HG03558 (cell line): Measurements from ENCODE around the gene WDSUB1.

ENCODE experiments used
- ATAC-seq: cut with Tn5 transposase; IDR thresholded peaks from one replicate; pipeline ENCODE4 v1.9.1; 2021; ENCODE audit warnings: moderate number of reproducible peaks; ENCODE audit not compliant: unreplicated experiment; ENCODE audit errors: extremely low read depth

The WDSUB1 gene

DNA sequence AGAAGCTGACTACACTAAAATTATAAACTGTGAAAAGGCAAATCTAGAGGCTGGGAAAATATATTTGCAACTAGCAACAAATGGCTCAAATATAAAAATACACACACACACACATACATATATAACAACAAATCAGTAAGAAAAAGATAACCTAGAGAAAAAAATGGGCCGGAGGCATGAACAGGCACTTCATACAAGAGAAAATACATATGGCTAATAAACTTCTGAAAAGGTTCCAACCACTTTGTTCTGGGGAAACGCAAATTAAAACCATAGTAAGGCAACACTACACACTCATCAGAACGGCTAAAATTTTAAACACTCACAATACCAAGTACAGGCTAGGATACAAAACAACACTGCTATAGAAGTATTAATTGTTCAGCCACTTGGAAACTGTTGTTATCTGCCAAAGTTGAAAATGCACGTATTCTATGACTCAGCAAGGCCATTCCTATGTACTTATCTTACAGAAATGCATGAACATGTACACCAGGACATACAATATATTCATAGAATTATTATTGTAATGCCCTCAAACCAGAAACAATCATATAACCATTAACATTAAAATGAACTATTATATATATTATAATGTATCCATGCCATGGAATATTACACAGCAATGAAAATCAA lies 15.6 kb downstream of the WDSUB1 start:
- ATAC-seq: no peak

DNA sequence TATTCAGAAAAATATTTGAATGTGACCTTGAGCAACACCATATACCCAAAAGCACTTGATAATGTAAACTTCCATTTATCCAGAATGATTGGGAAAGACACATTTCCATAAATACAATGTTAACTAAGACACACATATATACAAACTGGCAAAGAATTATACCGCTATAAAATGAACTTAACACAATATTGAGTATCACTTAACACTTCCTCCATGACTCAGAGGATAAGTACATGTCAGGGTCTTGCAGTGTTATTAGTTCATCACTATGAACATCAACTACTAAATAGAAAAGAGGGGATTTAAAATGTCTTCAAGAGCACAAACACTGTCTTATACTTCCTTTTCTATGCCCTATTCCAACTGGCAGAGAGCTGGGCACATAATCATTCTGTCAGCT lies 18.6 kb downstream of the WDSUB1 start:
- ATAC-seq: no peak

DNA sequence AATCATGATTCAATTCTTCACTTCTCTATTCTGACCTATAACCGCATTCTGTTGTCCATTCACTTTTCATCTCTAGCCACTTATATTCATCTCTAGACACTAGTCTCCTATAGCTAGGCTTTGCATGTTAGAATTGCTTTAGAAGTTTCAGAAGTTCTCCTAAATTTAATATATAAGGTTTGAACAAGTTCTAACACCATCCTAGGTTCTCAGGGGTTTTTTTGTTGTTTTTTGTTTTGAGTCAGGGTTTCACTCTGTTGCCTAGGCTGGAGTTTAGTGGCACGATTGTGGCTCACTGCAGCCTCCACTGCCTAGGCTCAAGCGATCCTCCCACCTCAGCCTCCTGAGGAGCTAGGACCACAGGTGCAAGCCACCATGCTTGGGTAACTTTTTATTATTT lies 19.9 kb downstream of the WDSUB1 start:
- no peak for ATAC-seq

DNA sequence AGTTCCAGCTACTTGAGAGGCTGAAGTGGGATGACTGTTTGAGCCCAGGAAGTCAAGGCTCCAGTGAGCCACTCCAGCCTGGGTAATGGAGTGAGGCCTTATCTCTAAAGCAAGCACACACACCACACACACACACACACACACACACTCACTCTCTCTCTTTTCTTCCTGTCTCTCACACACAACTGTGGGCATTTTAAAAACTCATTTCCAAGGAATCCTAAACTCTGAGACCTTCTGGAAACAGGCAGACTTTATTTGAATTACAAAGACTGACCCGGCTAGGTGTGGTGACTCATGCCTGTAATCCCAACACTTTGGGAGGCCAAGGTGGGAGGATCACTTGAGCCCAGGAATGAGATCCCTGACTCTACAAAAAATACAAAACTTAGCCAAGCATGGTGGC lies 21.3 kb downstream of the WDSUB1 start:
- ATAC-seq: no peak

DNA sequence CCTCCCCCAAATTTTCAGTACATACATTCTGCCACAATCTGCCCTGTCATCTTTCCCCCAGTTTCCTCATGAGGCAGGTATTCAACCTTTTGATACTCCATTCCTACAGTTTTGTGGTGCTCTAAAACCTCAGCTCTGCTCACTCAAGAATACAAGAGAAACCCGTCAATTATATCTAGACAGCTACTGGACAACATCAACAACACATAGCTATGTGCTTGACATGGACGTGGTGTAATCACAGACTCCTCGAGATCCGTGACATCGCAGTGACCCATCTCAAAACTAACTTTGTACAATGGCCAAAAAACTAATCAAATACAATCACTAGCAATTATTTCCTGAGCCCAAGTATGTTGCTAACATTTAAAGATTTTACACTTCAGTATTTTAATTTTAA lies 23.6 kb downstream of the WDSUB1 start:
- no peak for ATAC-seq

DNA sequence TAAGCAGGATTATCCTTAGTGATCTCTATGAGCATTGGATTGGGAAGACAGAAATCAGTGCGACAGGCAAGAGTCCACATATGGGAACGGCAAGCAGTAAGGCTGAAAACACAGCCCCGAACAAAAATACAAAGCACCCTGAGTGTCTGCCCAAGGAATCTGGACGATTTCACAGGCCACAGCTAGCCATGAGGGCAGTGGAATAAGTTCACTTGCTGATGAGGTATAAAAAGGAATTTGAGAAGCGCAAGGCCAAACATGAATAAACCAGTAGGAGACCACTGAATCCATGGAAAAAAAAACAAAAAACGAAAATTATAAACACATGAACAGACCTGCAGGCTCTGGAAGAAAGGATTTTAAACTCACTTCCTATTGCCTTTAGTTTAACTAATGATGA lies 24.3 kb downstream of the WDSUB1 start:
- no peak for ATAC-seq

DNA sequence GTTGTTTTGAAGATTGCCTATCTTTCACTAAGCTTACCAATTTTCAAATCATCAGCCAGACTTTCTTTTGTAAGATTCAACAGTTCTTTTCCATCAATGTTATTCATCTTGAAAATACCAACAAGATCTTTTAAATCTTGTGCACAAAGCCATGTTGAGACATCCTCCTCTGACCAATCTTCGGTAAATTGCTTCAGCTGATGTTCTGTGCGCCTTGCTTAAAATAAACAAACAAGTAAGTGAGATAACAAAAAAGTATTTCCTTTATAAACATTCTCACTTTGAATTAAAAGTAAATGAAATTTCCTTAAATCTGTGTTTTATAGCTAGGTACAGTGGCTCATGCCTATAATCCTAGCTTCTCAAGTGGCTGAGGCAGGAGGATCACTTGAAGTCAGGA lies 30.3 kb downstream of the WDSUB1 start:
- ATAC-seq: no peak

DNA sequence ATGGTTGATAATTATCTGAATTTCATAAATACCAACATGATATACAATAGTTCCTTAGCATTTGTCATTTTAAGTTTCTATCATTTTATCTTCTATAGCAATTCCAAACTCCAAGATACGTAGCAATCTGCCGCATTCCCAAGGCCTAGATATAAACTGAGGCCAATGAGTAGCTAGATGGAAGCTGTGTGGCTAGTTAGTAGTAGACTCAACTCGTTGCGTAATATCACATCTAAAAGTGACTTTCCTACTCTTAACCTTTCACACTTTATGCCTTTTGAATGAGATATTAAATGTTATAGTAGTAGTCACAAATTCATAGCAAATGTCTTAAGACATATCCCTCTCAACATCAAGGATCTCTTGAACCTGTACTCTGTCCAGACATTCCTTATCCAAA lies 33.6 kb downstream of the WDSUB1 start:
- no peak for ATAC-seq

DNA sequence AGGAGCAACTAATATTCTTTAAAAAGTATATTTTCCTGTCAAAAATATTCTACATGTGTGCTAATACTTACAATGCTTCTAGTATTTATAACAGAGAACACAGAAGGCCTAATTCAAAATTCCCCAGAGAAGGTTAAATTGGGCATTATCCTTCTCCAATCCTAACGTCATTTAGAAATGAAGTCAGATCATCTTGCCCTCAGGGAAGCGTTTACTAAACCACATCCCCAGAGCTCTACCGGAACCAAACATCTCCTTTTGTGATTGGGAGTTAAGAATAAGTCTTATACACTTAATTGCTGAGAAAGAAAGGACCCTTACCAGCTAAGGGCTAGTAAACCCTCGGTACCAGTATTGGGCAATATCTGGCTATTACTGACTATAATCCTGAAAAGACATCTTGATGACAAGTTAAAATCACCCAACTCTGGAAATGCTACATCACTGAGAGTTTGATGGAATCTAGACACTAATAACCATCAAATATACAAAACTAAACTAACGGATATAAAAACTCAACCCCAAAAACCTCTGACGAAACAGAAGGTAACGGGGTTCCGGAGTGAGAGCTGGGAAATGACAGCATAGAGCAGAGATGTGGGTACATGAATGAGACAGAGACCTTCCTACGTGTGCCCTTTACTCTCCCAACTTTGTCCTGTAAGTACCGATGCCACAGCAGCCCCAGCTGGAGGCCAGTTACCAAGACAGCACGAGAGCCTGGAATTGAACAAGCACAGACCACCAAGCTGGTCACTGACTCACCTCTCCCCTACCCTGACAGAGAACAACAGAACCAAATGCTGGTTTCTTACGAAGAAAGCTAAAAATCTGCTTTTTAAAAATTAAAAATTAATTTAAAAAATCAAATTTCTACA lies 35.0 kb downstream of the WDSUB1 start:
- no peak for ATAC-seq

DNA sequence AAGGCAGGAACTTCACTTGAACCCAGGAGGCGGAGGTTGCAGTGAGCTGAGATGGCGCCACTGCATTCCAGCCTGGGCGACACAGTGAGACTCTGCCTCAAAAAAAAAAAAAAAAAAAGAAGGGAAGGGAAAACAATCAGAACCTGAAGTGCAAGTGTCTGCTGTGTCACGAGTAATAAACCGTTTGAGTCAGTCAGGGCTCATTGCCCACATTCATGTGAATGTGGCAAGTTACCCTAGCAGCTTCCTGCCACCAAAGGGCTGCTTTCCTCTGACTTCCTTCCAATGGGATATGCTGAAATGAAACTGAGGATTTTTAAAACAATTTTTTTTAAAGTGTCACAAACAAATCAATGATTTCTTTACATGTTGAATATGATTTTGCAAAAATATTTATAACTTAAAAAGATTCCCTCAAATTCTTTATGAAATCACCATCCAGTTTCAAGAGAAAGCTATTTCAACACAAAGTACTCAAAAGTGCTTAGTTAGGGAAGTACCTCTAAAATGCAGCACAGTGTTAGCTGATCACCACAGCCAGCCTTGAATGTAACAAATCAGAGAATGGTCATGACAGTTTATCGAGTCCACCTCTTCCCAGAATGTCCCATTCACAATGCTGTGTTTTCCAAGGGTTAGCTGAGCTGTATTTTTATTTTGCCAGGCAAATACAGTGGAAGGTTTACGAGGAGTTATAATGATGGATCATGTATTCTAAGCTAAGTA lies 36.4 kb downstream of the WDSUB1 start:
- ATAC-seq: no peak

DNA sequence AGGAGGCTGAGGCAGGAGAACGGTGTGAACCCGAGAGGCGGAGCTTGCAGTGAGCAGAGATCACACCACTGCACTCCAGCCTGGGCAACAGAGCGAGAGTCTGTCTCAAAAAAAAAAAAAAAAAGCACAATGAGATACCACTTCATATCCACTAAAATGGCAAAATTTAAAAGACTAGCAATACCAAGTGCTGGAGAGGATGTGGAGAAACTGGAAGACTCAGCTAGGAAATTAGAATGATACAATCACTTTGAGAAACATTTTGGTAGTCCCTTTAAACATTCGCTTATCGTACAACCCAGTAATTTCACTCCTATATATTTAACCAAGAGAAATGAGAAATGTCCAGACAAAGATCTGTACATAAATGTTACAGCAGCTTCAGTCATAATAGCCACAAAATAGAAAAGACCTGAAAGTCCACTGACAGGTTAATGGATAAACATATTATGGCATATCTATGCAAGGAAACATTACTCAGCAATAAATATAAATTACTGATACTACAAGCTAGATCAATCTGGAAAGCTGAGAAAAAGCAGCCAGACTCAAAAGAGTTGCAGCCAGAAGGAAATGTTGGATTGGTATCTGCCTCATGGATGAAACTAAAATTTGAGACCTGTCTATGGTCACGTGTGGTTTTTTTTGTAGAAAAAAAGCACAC lies 40.0 kb downstream of the WDSUB1 start:
- no peak for ATAC-seq

DNA sequence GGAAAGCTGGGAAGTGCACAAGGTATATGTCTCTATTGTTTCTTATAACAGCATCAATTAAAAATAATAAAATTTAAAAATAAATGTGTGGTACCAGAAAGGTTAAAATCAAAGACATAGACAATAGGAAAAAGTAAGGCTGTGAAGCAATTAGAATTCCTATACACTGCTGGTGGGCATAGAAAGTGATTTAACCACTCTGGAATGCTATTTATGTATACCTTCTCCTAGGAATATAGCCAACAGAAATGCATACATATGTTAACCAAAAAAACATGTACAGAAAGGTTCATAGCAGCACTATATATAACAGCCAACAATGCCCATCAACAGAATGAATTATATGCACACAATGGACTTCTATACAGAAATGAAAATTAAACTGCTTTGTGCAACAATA lies 43.0 kb downstream of the WDSUB1 start:
- no peak for ATAC-seq

DNA sequence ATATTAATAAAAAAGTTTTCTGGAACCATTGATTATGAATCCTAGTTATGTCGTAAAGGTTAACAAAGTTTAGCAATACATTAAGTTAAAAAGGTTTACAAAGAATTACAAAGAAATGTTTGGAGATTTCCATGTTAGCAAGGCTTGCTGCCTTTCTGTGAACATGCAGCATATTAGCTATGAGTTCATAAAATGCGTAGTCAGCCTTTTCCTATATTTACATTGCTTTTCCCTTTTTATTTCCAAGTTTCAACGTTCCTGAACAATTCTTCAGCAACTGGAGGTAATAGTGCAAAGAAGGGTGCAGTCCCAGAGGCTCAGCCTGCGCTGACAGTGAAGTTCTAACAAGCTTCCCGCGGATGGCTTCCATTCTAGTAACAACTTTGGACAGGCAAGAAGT lies 51.6 kb downstream of the WDSUB1 start:
- ATAC-seq: no peak

DNA sequence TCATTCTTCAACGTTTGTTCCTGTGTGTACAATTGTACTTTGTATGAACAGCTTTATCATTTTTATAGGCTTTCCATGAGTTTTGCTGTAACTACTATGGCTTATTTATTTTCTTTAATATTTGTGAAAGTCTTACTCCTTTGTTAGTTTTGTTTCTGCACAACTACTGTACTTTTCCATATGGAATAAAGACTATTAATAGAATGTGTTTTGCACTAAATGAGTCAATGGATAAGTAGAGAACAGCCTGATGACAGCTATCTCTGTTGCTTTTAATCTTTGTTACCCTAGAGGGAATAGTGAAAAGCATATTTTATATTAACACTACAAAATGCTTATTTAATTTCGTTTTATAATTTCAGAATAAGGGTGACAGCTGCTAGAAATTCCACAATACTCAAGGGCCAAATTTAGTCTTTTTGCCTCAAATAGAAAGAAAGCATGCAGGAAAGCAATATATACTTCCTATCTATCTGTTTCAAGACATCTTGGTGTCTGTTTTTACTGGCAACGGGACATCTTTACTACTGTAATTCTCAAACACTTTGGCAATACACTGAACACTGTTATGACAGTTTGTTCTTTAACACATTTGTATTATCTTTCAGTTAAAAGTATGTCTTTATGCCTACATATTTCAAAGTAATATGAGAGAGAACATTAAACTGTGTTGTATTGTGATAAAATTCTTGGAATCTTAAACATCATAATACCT lies 53.9 kb downstream of the WDSUB1 start:
- ATAC-seq: no peak

DNA sequence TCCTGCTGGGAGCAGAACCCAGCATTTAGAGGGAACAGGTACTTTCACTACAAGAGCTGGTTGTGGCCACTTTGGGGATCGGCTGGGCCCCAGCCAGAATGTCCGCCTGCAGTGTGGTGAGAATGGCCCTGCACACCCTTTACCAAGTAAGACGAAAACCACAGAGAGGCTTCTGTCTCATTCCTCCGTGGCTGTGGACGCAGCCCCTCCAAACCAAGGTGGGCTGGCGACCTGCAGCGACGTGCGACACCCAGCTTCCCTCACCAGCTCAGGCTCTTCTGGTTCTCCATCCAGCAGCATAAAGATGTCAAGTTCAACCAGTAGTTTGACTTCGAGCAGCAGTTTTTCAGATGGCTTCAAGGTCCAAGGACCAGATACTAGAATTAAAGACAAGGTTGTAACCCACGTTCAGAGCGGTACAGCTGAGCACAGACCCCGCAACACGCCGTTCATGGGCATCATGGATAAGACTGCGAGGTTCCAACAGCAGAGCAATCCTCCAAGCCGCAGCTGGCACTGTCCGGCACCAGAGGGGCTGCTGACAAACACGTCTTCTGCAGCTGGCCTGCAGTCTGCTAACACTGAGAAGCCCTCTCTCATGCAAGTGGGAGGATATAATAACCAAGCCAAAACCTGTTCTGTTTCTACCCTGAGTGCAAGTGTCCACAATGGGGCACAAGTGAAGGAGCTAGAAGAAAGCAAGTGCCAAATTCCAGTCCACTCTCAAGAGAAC lies 56.2 kb downstream of the WDSUB1 start:
- no peak for ATAC-seq

DNA sequence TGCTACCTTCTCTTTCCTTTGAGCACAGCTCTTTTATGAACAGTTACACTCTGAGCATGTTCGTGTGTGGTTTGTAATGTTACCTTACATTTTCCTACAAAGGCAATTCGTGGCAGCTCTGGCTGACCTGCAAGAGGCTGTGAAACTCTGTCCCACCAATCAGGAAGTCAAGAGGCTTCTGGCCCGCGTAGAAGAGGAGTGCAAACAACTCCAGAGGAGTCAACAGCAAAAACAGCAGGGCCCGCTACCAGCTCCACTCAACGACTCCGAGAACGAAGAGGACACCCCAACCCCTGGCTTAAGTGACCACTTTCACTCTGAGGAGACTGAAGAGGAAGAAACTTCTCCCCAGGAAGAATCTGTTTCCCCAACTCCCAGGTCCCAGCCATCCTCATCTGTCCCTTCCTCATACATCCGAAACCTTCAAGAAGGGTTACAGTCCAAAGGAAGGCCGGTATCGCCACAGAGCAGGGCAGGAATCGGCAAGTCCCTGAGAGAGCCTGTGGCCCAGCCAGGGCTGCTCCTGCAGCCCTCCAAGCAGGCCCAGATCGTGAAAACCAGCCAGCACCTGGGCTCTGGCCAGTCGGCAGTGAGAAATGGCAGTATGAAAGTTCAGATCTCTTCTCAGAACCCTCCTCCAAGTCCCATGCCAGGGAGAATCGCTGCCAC lies 56.9 kb downstream of the WDSUB1 start:
- ATAC-seq: no peak

DNA sequence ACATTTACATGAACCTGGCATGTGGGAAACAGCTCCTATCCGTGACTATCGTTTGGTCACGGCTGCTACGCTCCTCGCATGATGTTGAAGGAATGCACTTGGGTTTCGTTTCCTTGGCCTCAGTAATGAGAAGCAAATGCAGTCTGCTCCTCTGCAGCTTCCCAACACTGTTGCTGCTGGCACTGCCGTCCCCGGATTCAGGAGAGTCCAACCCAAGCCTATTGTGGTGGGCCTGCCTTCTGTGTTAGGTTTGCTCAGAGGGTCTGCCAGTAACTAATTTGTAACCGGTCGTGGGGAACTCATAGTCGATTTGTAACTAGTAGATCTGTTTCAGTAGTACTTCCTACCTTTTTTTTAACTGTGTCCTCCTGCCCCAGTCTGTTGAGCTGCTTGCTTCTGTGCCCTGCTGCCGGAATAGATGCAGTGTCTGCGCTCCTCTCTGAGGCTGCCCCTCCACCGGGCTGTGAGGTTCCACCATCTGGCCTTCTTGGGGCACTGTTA lies 58.4 kb downstream of the WDSUB1 start:
- ATAC-seq: no peak

DNA sequence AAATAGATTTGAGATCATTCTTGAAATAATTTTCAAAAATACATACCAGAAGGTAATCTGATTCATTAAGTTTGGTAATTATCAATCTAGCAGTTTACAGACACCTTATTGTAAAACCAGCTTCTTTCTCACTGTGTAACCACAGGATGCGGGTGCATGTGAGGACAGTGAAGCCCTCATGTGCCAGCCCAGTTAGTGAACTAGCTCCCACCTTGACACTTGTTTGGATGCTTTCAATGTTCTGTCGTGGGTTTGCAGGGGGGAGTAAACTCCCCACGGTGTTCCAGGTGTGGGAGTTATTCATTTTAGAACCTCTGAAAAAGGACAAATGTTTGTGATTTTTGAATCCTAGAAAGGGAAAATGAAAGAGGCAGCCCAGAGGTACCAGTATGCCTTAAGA lies 59.0 kb downstream of the WDSUB1 start:
- ATAC-seq: no peak
